NCI-H524 treated with DMSO at 0.1 percent for 48 hours (cell line): Measurements from ENCODE around the gene ORC3.
"Not testable (repeated sequence)": the region's sequence is repeated elsewhere in the genome, so short reads cannot be mapped to it uniquely, and the experiment has no call there.

ENCODE experiments used
- DNase-seq: peaks from one replicate; lab custom pipeline; 2025; lab: John Stamatoyannopoulos, UW

Gene ORC3

GRCh38 chr6:87600576-87600975 is 10.6 kb downstream of the ORC3 start:
- no peak for DNase-seq

DNA sequence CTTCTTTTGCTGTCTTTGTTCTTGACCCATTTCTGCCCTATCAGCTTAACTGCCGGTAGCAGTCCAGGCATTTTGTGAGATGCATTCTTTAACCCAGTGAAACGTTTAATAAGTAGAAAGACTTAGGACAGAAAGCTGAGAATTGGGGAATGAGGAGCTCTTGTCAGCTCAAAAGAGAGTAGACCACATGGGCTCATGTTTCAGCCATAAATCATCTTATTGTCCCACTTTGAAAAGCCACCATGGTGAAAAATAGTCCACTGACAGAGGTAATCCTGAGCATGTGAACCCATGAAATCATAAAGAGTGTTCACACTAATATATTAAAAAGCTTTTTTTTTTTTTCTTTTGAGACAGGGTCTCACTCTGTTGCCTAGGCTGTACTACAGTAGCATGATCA is 16.3 kb downstream of the ORC3 start:
- no peak for DNase-seq

GRCh38 chr6:87608802-87609201 is 18.9 kb downstream of the ORC3 start:
- no peak for DNase-seq

- not testable (repeated sequence) for DNase-seq
Observed at GRCh38 chr6:87613018-87613417, 23.1 kb downstream of the ORC3 start.

GRCh38 chr6:87617405-87617804 is 27.5 kb downstream of the ORC3 start:
- no peak for DNase-seq

DNA sequence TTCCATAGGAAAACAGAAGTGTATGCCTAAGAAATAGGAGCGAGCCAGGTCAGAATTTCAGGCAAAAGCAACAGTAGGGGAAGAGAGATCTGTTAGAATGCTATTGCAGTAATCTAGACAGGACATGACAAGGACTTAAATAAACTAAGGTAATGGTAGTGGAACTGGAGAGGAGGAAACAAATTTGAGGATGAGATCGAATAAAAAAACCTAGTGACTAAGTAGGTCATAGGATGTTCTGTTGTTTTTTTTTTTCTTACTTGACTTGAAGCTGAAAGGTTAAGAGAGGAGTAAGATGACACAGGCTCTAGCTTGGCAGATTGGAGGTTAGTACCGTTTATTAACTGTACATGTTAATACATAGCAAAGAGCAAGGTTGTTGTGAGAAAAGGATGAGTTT is 28.6 kb downstream of the ORC3 start:
- no peak for DNase-seq

DNA sequence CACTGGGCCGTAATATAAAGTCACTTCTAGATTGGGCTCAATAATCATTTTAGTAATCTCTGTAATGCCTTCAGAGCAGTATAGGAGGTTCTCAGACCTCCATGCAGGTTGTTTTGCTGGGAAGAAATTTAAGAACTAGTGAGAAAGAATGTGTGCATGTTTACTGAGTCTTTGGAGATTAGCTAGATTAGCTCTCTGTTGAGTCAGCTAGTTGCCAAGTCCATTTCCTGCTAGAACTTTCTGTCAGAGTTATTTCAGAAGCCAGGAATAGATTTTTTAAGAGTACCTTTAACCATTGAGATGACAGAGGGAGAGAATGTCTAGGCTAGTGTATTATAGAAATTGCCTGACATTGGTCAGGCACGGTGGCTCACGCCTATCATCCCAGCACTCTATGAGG is 33.3 kb downstream of the ORC3 start:
- DNase-seq: no peak

DNA sequence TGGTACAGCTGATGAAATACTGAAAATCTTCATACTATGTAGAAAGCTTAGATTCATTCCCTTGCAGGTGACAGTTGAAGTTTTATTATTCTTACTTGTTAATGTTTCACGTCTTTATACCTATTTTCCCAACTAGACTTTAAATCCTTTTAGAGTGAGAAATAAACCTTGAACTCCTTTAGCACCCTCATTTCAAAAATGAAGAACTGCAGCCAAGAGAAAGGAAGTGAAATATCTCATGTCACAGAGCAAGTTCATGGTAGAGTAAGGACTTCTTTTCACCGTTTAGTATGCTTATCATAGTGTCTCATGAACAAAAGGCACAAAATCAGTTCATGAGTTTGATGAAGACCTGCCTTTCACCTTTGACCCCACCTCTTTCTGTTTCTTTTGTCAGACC is 38.5 kb downstream of the ORC3 start:
- no peak for DNase-seq

- no peak for DNase-seq
Observed at GRCh38 chr6:87628881-87629280, 38.9 kb downstream of the ORC3 start.

- DNase-seq: no peak
Observed at GRCh38 chr6:87630746-87631145, 40.8 kb downstream of the ORC3 start.

- no peak for DNase-seq
Observed at GRCh38 chr6:87633851-87634250, 43.9 kb downstream of the ORC3 start.

DNA sequence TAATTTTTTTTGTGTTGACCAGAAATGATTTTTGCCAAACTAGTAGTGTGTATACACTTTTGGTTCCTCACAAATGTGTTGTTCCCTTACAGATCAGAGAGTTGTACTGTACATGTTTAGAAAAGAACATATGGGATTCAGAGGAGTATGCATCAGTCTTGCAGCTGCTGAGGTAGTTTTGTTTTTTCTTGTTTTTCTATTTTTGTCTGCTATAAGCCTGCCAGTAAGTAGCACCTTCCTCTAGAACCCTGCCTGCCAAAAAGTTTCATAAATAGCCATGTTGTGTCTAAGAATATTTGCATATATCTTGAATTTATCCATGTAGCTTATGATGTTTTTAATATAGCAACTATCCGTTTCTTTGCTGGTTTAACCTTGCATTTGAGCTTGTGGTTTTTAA is 46.4 kb downstream of the ORC3 start:
- DNase-seq: no peak

GRCh38 chr6:87637106-87637505 is 47.2 kb downstream of the ORC3 start:
- DNase-seq: no peak

- DNase-seq: no peak
Observed at GRCh38 chr6:87639373-87639772, 49.4 kb downstream of the ORC3 start.

DNA sequence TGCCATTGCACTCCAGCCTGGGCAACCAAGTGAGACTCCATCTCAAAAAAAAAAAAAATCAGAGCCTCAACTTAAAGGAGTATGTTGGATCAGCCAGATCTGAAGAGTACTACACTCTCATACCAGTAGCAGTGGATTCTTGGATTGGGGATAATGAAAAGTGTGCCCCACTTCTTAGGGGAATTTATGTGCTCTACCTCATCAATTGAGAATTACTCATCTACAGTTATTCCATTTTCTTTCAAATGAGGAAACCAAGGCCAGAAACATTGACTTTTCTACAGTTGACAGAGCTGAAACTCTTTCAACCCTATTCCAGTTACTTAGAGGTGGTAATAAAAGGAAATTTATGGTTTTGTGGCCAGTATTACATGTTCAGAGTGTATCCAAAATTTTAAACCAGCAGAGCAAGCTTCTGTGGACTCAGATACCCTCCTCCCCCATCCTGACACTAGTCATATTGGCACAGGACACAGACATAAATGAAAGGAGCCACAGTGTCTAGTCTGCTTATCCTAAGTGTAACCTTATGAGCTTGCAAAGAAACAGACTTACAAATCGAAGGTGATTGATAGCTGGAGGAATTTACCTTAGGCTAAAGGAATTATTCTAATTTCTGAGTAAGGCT is 51.2 kb downstream of the ORC3 start:
- no peak for DNase-seq

DNA sequence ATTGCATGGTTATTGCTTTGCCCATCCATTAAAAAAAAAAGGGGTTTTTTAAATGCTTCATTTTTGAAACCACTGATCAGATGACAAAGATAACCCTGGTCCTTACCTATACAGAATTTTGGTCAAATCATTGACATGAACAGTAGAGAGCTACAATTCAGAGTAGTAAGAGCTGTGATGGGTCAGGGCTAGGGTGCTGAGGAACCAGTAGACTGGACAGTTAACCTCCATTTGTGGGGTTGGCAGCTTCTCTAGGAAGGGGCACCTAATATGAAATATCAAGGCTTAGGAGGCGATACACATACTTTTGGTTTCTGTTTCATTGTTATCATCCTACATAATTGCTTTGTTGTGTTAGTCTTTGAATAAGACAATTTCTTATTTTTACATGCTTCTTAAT is 55.1 kb downstream of the ORC3 start:
- no peak for DNase-seq

GRCh38 chr6:87653074-87653962 is 63.4 kb downstream of the ORC3 start:
- no peak for DNase-seq

GRCh38 chr6:87654122-87654521 is 64.2 kb downstream of the ORC3 start:
- DNase-seq: no peak

- no peak for DNase-seq
Observed at GRCh38 chr6:87654875-87655454, 65.0 kb downstream of the ORC3 start.

DNA sequence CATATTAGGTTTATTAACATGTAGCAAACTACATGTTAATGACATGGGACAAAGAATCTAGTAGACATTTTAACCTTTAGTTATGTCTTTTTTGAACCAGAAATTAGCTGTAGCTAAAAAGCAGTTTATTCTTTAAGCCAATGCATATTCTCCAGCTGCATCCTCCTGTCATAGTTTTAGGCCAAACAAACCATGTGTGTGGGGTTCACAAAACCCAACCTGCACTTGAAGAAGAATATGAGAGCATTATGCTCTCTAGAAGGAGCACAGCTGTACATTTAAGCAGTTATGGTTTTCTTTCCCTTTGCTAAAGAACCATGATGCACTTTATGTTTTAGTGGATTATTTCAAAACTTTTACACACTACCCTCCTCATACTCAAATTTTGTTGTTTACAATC is 65.9 kb downstream of the ORC3 start:
- DNase-seq: no peak

- no peak for DNase-seq
Observed at GRCh38 chr6:87656857-87657256, 66.9 kb downstream of the ORC3 start.

DNA sequence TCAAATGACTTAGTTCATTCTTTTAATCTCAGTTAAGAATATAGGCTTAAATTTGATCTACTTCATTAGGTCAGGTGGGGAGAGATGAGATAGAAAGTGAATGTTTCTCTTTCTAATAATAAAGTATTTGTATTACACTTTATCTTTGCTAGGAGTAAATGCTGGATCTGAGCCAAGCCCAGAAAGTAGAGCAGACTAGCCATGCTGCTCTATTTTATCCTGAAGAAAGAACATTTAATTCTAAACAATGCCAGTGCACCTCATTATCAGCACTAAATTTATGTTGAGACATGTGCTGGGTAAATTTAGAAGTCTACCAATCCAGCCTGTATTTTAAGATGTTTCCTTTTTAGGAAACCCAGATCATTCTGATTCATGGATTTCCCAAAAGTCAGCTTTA is 68.6 kb downstream of the ORC3 start:
- no peak for DNase-seq

GRCh38 chr6:87660226-87660911 is 70.4 kb downstream of the ORC3 start:
- no peak for DNase-seq
